Measurements from ENCODE around the gene GCGR. TPM values are rescaled to one million over a fixed set of nuclear protein-coding genes. Genes with fewer than 3 reads are reported as not detected.

Gene GCGR
- total RNA-seq, 4 donors from 2014 or later = not detected

- 83 to 89% methylated on average over 14 to 16 of the region's 24 CpGs for WGBS, 2 donors
- Histone ChIP-seq H3K4me1 (peaks cover 8 to 24% (median 11%) of the 10 kb centered on the region in 3 donors), H3K4me3 (no peak overlapping the region), H3K27ac (peak overlapping the region in 3 of 4 donors; percentile 13 to 29 (median 21)), H3K9me3 (no peaks in the 10 kb centered on the region), H3K36me3 (peaks cover 61 to 99% (median 84%) of the 10 kb centered on the region in 3 donors), H3K27me3 (no peaks in the 10 kb centered on the region)
- no peak for DNase-seq
- TF ChIP-seq POLR2A (IDR thresholded peaks at IDR 0.05) (no peak), CTCF (IDR thresholded peaks at IDR 0.05) (no peak)
- intact Hi-C loops (cut with DNase I) = no loop called here
Observed at GRCh38 chr17:81846743-81847689, 43.1 kb downstream of the GCGR start.

- Histone ChIP-seq H3K4me3 (no peak overlapping the region), H3K4me1 (peaks cover 0 to 15% (median 4%) of the 10 kb centered on the region in 3 donors), H3K9me3 (no peaks in the 10 kb centered on the region), H3K27ac (no peak overlapping the region), H3K36me3 (peaks cover 64 to 100% (median 90%) of the 10 kb centered on the region in 3 donors), H3K27me3 (no peaks in the 10 kb centered on the region)
- TF ChIP-seq POLR2A (IDR thresholded peaks at IDR 0.05) (no peak), CTCF (IDR thresholded peaks at IDR 0.05) (no peak)
- intact Hi-C loops (cut with DNase I) = no loop called here
- WGBS, 2 donors = 91 to 93% methylated on average over 12 of the region's 12 CpGs
- DNase-seq = no peak
Observed at GRCh38 chr17:81849457-81849856, 45.5 kb downstream of the GCGR start.

GRCh38 chr17:81851423-81851822 is 47.5 kb downstream of the GCGR start:
- WGBS, 2 donors = no CpG with 5 or more reads among the region's 16 CpGs
- Histone ChIP-seq H3K36me3 (peaks cover 45 to 99% (median 70%) of the 10 kb centered on the region in 3 donors), H3K9me3 (no peaks in the 10 kb centered on the region), H3K27me3 (no peaks in the 10 kb centered on the region), H3K27ac (no peak overlapping the region), H3K4me1 (peaks cover 9 to 35% (median 18%) of the 10 kb centered on the region in 3 donors), H3K4me3 (no peak overlapping the region)
- no peak for DNase-seq
- no peak for TF ChIP-seq CTCF (IDR thresholded peaks at IDR 0.05)
- TF ChIP-seq POLR2A (IDR thresholded peaks at IDR 0.05) = no peak
- intact Hi-C loops (cut with DNase I) = no loop called here

- no peaks in the 10 kb centered on the region for H3K27me3 ChIP-seq
- DNase-seq = no peak
- peaks cover 9 to 40% (median 20%) of the 10 kb centered on the region in 3 donors for H3K4me1 ChIP-seq
- H3K9me3 ChIP-seq = no peaks in the 10 kb centered on the region
- H3K27ac ChIP-seq = no peak overlapping the region
- TF ChIP-seq CTCF (IDR thresholded peaks at IDR 0.05) = no peak
- TF ChIP-seq POLR2A (IDR thresholded peaks at IDR 0.05) = no peak
- WGBS, 2 donors = 91 to 100% methylated on average over 1 to 3 of the region's 12 CpGs
- H3K36me3 ChIP-seq = peaks cover 40 to 99% (median 62%) of the 10 kb centered on the region in 3 donors
- H3K4me3 ChIP-seq = no peak overlapping the region
- intact Hi-C loops (cut with DNase I) = no loop called here
Observed at GRCh38 chr17:81852237-81852636, 48.3 kb downstream of the GCGR start.

Data from esophagus squamous epithelium (tissue), 5 donors.